ENCODE data around the gene MRPL12.
A peak's percentile ranks its signal among the peaks of the same experiment; 100 is the strongest.

MRPL12 gene

GRCh38 chr17:81683208-81683583 lies 20.0 kb upstream of the MRPL12 start:
- DNase-seq: no peak

- DNase-seq: peak; percentile 96 to 97
Measured at GRCh38 chr17:81683584-81684441, 19.4 kb upstream of the MRPL12 start, which contains the start of the genes ARL16 and HGS. Gene ARL16 (minus strand): TSS chr17:81683797. CDS start chr17:81683753, 44 bp downstream. Gene HGS (plus strand): TSS chr17:81684011. CDS start chr17:81684067, 56 bp downstream.

GRCh38 chr17:81684442-81684911 lies 18.7 kb upstream of the MRPL12 start:
- DNase-seq: no peak

- DNase-seq: no peak
Measured at GRCh38 chr17:81685108-81685507, 18.1 kb upstream of the MRPL12 start.

GRCh38 chr17:81686614-81687013 lies 16.6 kb upstream of the MRPL12 start:
- no peak for DNase-seq

- no peak for DNase-seq
Measured at GRCh38 chr17:81687770-81688541, 15.2 kb upstream of the MRPL12 start.

GRCh38 chr17:81688616-81689015 lies 14.6 kb upstream of the MRPL12 start:
- no peak for DNase-seq

GRCh38 chr17:81690066-81690465 lies 13.1 kb upstream of the MRPL12 start:
- no peak for DNase-seq

- DNase-seq: no peak
Measured at GRCh38 chr17:81690549-81690948, 12.6 kb upstream of the MRPL12 start.

GRCh38 chr17:81691196-81691595 lies 12.0 kb upstream of the MRPL12 start:
- no peak for DNase-seq

GRCh38 chr17:81691608-81692007 lies 11.6 kb upstream of the MRPL12 start:
- no peak for DNase-seq

- DNase-seq: no peak
Measured at GRCh38 chr17:81693509-81694210, 9.5 kb upstream of the MRPL12 start.

- no peak for DNase-seq
Measured at GRCh38 chr17:81694810-81695209, 8.4 kb upstream of the MRPL12 start.

- no peak for DNase-seq
Measured at GRCh38 chr17:81695211-81695610, 8.0 kb upstream of the MRPL12 start.

GRCh38 chr17:81695801-81696200 lies 7.4 kb upstream of the MRPL12 start:
- DNase-seq: no peak

GRCh38 chr17:81696218-81696941 lies 6.8 kb upstream of the MRPL12 start:
- no peak for DNase-seq

- no peak for DNase-seq
Measured at GRCh38 chr17:81697261-81698044, 5.7 kb upstream of the MRPL12 start.

GRCh38 chr17:81700353-81701287 lies 2.5 kb upstream of the MRPL12 start:
- DNase-seq: no peak

GRCh38 chr17:81701288-81702071 lies 1.7 kb upstream of the MRPL12 start:
- no peak for DNase-seq
